Ovary (tissue), 3 donors: Measurements from ENCODE around the gene PPP6R3.

ENCODE experiments used
- EP300 ChIP-seq: sonication (generic); formaldehyde crosslinking; IDR thresholded peaks from one replicate; pipeline ENCODE4 v1.6.1; 2017; ENCODE audit warnings: antibody characterized with exemption
- POLR2A ChIP-seq: fragments of 450-650 bp; IDR thresholded peaks from one replicate; pipeline ENCODE4 v1.6.1; 2017; ENCODE audit warnings: antibody characterized with exemption, mild to moderate bottlenecking, moderate library complexity
- TF ChIP-seq, protein P1 (sequence below), 3 donors: fragments of 450-650 bp in 2 of 3; fragments of 200-600 bp in 1 of 3; IDR thresholded peaks; one replicate each; pipeline versions ENCODE4 v1.5.1 to v1.8.0; 2016 to 2022; ENCODE audit warnings: antibody characterized with exemption in 3 of 3, mild to moderate bottlenecking in 1 of 3
- donor health status: DM: no; HTN: no; CAD: no.

- TF ChIP-seq POLR2A (no peak), EP300 (no peak)
- TF ChIP-seq, protein P1, sequence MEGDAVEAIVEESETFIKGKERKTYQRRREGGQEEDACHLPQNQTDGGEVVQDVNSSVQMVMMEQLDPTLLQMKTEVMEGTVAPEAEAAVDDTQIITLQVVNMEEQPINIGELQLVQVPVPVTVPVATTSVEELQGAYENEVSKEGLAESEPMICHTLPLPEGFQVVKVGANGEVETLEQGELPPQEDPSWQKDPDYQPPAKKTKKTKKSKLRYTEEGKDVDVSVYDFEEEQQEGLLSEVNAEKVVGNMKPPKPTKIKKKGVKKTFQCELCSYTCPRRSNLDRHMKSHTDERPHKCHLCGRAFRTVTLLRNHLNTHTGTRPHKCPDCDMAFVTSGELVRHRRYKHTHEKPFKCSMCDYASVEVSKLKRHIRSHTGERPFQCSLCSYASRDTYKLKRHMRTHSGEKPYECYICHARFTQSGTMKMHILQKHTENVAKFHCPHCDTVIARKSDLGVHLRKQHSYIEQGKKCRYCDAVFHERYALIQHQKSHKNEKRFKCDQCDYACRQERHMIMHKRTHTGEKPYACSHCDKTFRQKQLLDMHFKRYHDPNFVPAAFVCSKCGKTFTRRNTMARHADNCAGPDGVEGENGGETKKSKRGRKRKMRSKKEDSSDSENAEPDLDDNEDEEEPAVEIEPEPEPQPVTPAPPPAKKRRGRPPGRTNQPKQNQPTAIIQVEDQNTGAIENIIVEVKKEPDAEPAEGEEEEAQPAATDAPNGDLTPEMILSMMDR (IDR thresholded peaks at IDR 0.05) = no peak
These were observed 124.5 kb downstream of the PPP6R3 start for GRCh38 chr11:68584991-68585524.
